Left cardiac atrium (tissue), 4 donors: Measurements from ENCODE around the gene MMP20. TPM values are rescaled to one million over a fixed set of nuclear protein-coding genes. Genes with fewer than 3 reads are reported as not detected.

Experiments used
- ATAC-seq, 2 donors: fragments of 200-7000 bp; cut with Tn5 transposase; one replicate each; pipeline ENCODE4 v1.9.1; 2020; ENCODE audit warnings: mild to moderate bottlenecking in 2 of 2, moderate library complexity in 2 of 2
- DNase-seq: peaks from one replicate; pipeline ENCODE4 v3.0.0-alpha.2; 2020
- intact Hi-C, 2 donors: fragments of 100-400 bp; cut with DNase I; formaldehyde crosslinking; loops; one replicate each; pipeline versions ENCODE4 v1.14.1 to v1.15.1; 2022 to 2023
- long read RNA-seq: library from polyadenylated mRNA; unstranded; transcript quantifications from one replicate; pipeline ENCODE4 v2.0.0, GENCODE V29; 2021
- total RNA-seq, 2 donors: library from RNA; stranded (reverse); fragmentation: NEBNext Ultra II Directional; extraction: Animal tissue kit (Norgen Biotek cat#: 25700); gene quantifications; one replicate each; pipeline ENCODE4 v1.2.1, GENCODE V29; 2021
- donor health status: DM: no; HTN: yes; CAD: no.
- donor health status: DM: no; HTN: yes; CAD: no; lungs with severe emphysema.
- donor health status: DM: yes; HTN: yes; CAD: no.
- donor health status: Dilated cardiomyopathy.

Gene MMP20, protein sequence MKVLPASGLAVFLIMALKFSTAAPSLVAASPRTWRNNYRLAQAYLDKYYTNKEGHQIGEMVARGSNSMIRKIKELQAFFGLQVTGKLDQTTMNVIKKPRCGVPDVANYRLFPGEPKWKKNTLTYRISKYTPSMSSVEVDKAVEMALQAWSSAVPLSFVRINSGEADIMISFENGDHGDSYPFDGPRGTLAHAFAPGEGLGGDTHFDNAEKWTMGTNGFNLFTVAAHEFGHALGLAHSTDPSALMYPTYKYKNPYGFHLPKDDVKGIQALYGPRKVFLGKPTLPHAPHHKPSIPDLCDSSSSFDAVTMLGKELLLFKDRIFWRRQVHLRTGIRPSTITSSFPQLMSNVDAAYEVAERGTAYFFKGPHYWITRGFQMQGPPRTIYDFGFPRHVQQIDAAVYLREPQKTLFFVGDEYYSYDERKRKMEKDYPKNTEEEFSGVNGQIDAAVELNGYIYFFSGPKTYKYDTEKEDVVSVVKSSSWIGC
- not detected for total RNA-seq
- long read RNA-seq = 0 reads

- intact Hi-C loops = loop anchor here in 1 of 2 donors (10.0 kb wide), 1 partner anchor 100 kb away; no protein-coding TSS in a partner anchor
- ATAC-seq (no peak), DNase-seq (no peak)
Measured at GRCh38 chr11:102625177-102625576, at the start of gene MMP20. MMP20 (minus strand) TSS chr11:102625332; CDS start chr11:102625319, 13 bp downstream.

DNA sequence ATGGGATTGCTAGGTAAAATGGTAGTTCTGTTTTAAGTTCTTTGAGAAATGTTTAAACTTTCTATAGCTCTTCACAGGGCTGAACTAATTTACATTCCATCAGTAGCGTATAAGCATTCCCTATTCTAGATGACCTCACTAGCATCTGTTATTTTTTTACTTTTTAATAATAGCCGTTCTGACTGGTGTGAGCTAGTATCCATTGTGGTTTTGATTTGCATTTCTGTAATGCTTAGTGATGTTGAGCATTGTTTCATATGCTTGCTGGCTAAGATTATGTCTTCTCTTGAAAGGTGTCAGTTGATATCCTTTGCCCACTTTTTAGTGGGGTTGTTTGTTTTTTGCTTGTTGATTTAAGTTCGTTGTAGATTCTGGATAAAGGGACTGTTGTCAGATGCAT, 44.5 kb upstream of the MMP20 start:
- DNase-seq (no peak), ATAC-seq (no peak)
- intact Hi-C loops = no loop called here

- intact Hi-C loops = no loop called here
- peak in 1 of 2 donors; percentile 40 for ATAC-seq
- no peak for DNase-seq
Measured at GRCh38 chr11:102666331-102666957, 41.3 kb upstream of the MMP20 start.

- ATAC-seq (no peak), DNase-seq (no peak)
- intact Hi-C loops = no loop called here
Measured at GRCh38 chr11:102664001-102664752, 39.0 kb upstream of the MMP20 start.

GRCh38 chr11:102662607-102663006, 37.5 kb upstream of the MMP20 start:
- DNase-seq (no peak), ATAC-seq (no peak)
- intact Hi-C loops = no loop called here

- intact Hi-C loops = no loop called here
- DNase-seq = no peak
Measured at GRCh38 chr11:102661040-102661439, 35.9 kb upstream of the MMP20 start.

DNA sequence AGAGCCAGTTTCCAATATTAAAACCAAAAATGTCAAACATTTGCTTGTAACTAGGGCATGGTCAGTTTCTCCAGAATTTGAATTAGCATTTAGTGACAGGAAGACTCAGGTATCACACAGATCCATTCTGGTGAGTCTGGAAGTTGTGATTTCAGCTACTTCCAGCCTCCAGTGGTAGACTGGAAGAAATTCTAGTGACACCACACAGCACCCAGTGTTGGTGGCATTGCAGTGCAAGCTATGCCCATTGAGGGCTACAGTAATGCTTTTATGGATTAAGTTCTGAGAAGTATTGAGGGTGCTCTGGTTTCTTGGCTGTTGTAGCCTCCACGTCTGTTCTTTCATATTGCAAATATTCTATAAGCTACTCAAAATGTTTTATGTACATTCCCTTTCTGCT, 31.4 kb upstream of the MMP20 start:
- ATAC-seq (no peak), DNase-seq (no peak)
- intact Hi-C loops = no loop called here

More at GRCh38 chr11:102661040-102661439, 35.9 kb upstream of the MMP20 start:
- no peak for ATAC-seq

DNA sequence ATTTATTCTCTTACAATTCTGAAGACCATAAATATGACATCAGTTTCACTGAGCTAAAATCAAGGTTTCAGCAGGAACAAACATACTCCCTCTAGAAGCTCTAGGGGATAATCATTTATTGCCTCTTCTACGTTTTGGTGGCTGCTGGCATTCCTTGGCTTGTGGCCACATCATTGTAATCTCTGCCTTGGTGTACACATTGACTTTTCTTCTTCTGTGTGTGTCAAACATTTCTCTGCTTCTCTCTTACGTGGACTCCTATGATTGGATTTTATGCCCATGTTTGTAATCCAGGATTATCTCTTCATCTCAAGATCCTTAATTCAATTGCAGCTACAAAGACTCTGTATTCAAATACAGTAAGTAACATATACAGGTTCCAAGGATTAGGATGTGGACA, 30.4 kb upstream of the MMP20 start:
- no peak for DNase-seq
- no peak for ATAC-seq
- intact Hi-C loops = no loop called here

DNA sequence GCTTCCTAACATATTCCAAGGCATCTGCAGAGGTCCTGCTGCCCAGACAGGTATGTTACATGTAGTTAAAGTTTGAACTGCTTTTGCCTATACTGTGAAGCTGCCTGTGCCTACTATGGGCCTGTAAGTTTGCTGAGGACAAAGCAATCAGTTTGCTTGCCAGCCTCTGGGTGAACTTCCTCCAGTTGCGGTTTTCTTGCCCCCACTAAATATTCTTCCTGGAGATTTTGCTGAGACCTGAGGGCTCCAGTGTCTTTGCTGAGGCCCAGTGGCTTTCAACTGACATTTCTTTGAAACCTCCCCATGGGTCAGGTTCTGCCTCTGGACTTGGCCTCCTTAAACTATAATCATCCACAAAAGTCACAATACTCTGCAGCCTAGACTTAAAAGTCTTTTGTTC, 29.6 kb upstream of the MMP20 start:
- DNase-seq = no peak
- no peak for ATAC-seq

GRCh38 chr11:102653744-102654291, 28.7 kb upstream of the MMP20 start:
- intact Hi-C loops = no loop called here
- no peak for DNase-seq
- ATAC-seq = no peak

More for the DNA sequence above, 29.6 kb upstream of the MMP20 start:
- intact Hi-C loops = no loop called here

- intact Hi-C loops = no loop called here
- ATAC-seq (no peak), DNase-seq (no peak)
Measured at GRCh38 chr11:102647430-102647829, 22.3 kb upstream of the MMP20 start.

- no peak for ATAC-seq
- no peak for DNase-seq
- intact Hi-C loops = no loop called here
Measured at GRCh38 chr11:102643941-102644340, 18.8 kb upstream of the MMP20 start.

DNA sequence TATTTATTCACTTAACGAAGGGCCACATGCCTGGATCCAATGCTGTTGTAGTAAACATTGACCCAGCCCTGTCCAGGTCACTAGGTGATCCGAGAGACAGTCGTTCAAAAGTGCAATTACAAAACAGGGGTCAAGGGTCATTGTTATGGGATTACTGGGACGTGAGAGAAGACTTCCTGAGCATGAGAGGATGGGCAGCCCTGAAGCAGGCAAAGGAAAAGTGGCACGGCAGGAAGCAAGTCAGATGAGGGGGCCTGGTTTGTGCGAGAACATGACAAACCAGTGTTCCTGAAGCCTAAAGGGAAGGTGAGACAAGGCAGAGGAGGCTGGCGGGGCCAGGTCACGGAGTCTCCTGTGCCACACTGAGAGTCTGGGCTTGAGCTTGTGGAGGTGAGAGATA, 15.8 kb upstream of the MMP20 start:
- no peak for ATAC-seq
- intact Hi-C loops = no loop called here
- DNase-seq = no peak

GRCh38 chr11:102639656-102640055, 14.5 kb upstream of the MMP20 start:
- ATAC-seq = no peak
- DNase-seq = no peak
- intact Hi-C loops = no loop called here

DNA sequence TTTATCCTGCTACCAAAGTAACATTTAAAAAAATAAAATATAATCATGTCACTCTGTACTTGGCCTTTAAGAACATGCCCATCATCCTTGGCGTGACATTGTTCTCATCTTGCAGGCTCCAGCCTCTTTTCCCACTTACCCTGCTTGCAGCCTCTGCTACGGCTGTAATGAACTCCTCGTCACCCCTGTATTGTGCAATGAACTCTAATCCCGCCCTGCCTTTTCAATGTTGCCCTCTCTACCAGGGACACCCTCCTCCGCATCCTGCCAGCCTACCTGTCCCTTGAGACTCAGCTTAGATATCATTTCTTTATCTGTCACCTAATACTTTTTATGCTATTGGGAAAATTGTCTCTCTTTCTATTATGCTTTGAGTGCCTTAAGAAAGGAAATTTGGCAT, 12.6 kb upstream of the MMP20 start:
- intact Hi-C loops = no loop called here
- ATAC-seq = no peak
- DNase-seq = no peak

DNA sequence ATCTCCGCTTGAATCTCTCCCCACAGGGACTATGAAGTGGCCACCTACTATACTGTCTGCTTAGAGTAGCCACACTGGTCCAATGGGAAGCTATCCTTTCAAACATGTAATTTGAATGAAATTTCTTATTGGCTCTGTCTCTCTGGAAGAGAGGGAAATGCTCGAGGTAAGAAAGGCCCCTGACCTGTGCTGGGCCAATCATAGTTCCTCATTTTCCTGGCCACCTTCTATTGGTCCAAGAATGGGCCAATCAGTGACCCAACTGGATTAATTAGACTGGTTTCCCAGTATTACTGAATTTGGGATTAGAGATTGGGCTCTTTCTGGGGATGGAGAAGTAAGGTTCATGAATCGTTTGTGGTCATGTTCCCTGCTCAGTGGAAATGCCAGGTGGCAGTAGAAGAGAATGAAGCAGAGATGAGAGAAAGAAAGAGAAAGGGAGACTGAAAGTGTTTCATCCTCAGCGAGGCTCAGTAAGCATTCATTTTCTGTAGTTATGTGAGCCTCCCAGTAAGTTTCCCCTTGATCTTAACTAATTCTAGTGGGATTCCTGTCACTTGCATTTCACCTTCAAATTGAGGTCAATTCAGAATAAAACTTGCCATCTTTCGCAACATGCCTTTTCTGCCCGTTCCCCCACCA, 8.4 kb upstream of the MMP20 start:
- intact Hi-C loops = no loop called here
- no peak for DNase-seq
- ATAC-seq = no peak

- intact Hi-C loops = no loop called here
- DNase-seq (no peak), ATAC-seq (no peak)
Measured at GRCh38 chr11:102632026-102632425, 6.9 kb upstream of the MMP20 start.

DNA sequence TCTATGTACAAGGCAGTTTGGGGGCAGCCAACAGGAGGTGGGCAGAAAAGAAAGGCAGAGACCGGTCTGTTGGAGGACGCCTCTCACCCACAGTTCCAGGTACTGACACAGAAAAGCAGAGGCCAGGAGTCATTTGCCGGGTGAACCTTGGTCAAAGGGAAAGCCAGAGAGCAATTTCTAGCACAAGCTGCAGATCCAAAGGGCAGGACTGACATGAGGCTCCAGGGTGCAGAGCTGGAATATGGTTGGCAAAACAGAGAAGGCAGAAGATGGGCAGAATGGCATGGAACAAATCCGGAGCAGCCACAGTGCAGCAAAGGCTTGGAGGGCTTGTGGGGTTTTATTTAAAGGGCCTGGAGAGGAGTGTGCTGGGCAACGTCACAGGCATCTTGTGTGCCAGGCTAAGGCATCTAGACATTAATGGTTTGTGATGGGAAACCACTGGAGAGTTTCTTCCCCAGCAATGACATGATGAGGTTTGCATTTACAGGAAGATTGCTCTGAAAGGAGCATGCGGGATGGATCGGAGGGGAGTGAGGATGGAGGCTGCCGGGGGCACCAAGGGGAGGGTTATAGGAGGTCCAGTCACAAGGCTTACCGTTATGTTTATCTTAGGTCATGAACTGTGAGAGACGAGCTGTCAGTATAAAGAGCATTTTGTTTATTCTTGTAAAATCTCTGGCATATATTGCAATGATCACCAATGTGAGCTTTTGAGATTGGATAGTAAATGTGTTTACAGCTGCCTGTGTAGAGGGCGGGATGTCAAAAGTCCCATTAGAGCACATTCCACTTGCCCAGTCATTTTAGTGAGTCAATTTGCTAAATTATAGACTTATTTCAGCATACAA, 5.7 kb upstream of the MMP20 start:
- intact Hi-C loops = no loop called here
- no peak for ATAC-seq
- DNase-seq = no peak
